Calu3 (cell line): Measurements from ENCODE around the gene MED22. TPM values are rescaled to one million over a fixed set of nuclear protein-coding genes. Genes with fewer than 3 reads are reported as not detected.

Experiments used
- BruUV-seq: library from RNA; stranded (reverse); fragments of 400-500 nt; replicated peaks from 2 replicates; lab custom pipeline; 2021; lab: Mats Ljungman, UMichigan
- CTCF ChIA-PET: fragments of 300-600 bp; sonication (Branson Sonifier 250); formaldehyde crosslinking; loops from one replicate; lab custom pipeline; 2022; ENCODE audit warnings: antibody characterized with exemption; lab: Charles Lee
- DNase-seq: peaks from one replicate; pipeline ENCODE4 v3.0.0; 2022
- H3K27ac Mint-ChIP-seq: one replicate; pipeline ENCODE4 v1.8.0; 2022; ENCODE audit warnings: mixed read lengths; ENCODE audit not compliant: unreplicated experiment
- H3K27me3 Mint-ChIP-seq: one replicate; pipeline ENCODE4 v1.8.0; 2022; ENCODE audit warnings: mixed read lengths; ENCODE audit not compliant: unreplicated experiment
- H3K36me3 Mint-ChIP-seq: one replicate; pipeline ENCODE4 v1.8.0; 2022; ENCODE audit warnings: mild to moderate bottlenecking, moderate library complexity, mixed read lengths; ENCODE audit not compliant: insufficient read depth, unreplicated experiment
- H3K4me1 Mint-ChIP-seq: one replicate; pipeline ENCODE4 v1.8.0; 2022; ENCODE audit warnings: mild to moderate bottlenecking, low read depth, mixed read lengths; ENCODE audit not compliant: unreplicated experiment
- H3K4me3 Mint-ChIP-seq: one replicate; pipeline ENCODE4 v1.8.0; 2022; ENCODE audit warnings: mild to moderate bottlenecking, low read depth, moderate library complexity, mixed read lengths; ENCODE audit not compliant: unreplicated experiment
- H3K9me3 Mint-ChIP-seq: one replicate; pipeline ENCODE4 v1.8.0; 2022; ENCODE audit warnings: low read depth, mixed read lengths; ENCODE audit not compliant: unreplicated experiment
- CTCF ChIP-seq: fragments of 200-600 bp; IDR thresholded peaks from one replicate; pipeline ENCODE4 v1.8.0; 2022; ENCODE audit warnings: antibody characterized with exemption; ENCODE audit not compliant: unreplicated experiment
- intact Hi-C: fragments of 100-400 bp; cut with micrococcal nuclease; formaldehyde crosslinking; loops from one replicate; pipeline ENCODE4 v1.10.0; 2022; ENCODE audit not compliant: unreplicated experiment
- total RNA-seq: library from RNA; stranded (reverse); gene quantifications from 2 replicates; pipeline ENCODE4 v1.2.3, GENCODE V29; 2022

The MED22 gene
- total RNA-seq, 1 experiment from 2014 or later = 27.6 TPM

GRCh38 chr9:133323991-133324703, 23.8 kb downstream of the MED22 start:
- BruUV-seq = no TSS peak
- no peak overlapping the region for H3K27ac Mint-ChIP-seq

GRCh38 chr9:133323211-133323610, 24.7 kb downstream of the MED22 start:
- intact Hi-C loops = no loop called here
- peaks cover 36% of the 10 kb centered on the region for H3K27me3 Mint-ChIP-seq
- no TSS peak for BruUV-seq
- TF ChIP-seq CTCF = no peak
- H3K4me3 Mint-ChIP-seq = no peak overlapping the region
- peaks cover 3% of the 10 kb centered on the region for H3K36me3 Mint-ChIP-seq
- H3K9me3 Mint-ChIP-seq = peaks cover 3% of the 10 kb centered on the region
- no peaks in the 10 kb centered on the region for H3K4me1 Mint-ChIP-seq
- CTCF ChIA-PET = no interaction called here
- no peak for DNase-seq
- no peak overlapping the region for H3K27ac Mint-ChIP-seq

More at GRCh38 chr9:133323991-133324703, 23.8 kb downstream of the MED22 start:
- intact Hi-C loops = no loop called here
- Mint-ChIP-seq H3K27me3 (peaks cover 36% of the 10 kb centered on the region), H3K4me1 (peaks cover 9% of the 10 kb centered on the region), H3K4me3 (no peak overlapping the region), H3K9me3 (peaks cover 7% of the 10 kb centered on the region), H3K36me3 (peaks cover 10% of the 10 kb centered on the region)
- no peak for DNase-seq
- TF ChIP-seq CTCF = no peak
- CTCF ChIA-PET = no interaction called here

GRCh38 chr9:133322701-133323100, 25.2 kb downstream of the MED22 start:
- H3K4me1 Mint-ChIP-seq = no peaks in the 10 kb centered on the region
- H3K9me3 Mint-ChIP-seq = peaks cover 3% of the 10 kb centered on the region
- CTCF ChIA-PET = no interaction called here
- TF ChIP-seq CTCF = no peak
- no TSS peak for BruUV-seq
- no peak for DNase-seq
- no peak overlapping the region for H3K4me3 Mint-ChIP-seq
- H3K36me3 Mint-ChIP-seq = no peaks in the 10 kb centered on the region
- peaks cover 36% of the 10 kb centered on the region for H3K27me3 Mint-ChIP-seq
- no peak overlapping the region for H3K27ac Mint-ChIP-seq
- intact Hi-C loops = no loop called here

- peaks cover 47% of the 10 kb centered on the region for H3K27me3 Mint-ChIP-seq
- BruUV-seq = no TSS peak
- H3K9me3 Mint-ChIP-seq = peaks cover 3% of the 10 kb centered on the region
- no peaks in the 10 kb centered on the region for H3K4me1 Mint-ChIP-seq
- no peak for DNase-seq
- CTCF ChIA-PET = no interaction called here
- intact Hi-C loops = no loop called here
- H3K36me3 Mint-ChIP-seq = no peaks in the 10 kb centered on the region
- no peak overlapping the region for H3K4me3 Mint-ChIP-seq
- H3K27ac Mint-ChIP-seq = no peak overlapping the region
- TF ChIP-seq CTCF = no peak
Observed at GRCh38 chr9:133321411-133321935, 26.5 kb downstream of the MED22 start.
